Thoracic aorta (tissue), 2 donors: ENCODE data around the gene NFILZ. TPM values are rescaled to one million over a fixed set of nuclear protein-coding genes. Genes with fewer than 3 reads are reported as not detected.

Experiments used
- ATAC-seq: fragments of 150-250 bp; one replicate; pipeline ENCODE4 v1.8.0; 2017; ENCODE audit warnings: low read depth; ENCODE audit not compliant: insufficient number of reproducible peaks, low FRiP score
- DNase-seq: peaks from one replicate; pipeline ENCODE4 v3.0.0-alpha.2; 2020; ENCODE audit warnings: low spot score
- H3K27ac ChIP-seq, 2 donors: fragments of 200-600 bp; sonication (generic); 1 replicate in 1 of 2; 2 replicates in 1 of 2; pipeline ENCODE4 v1.5.1; 2016; ENCODE audit warnings: mild to moderate bottlenecking in 2 of 2, moderate library complexity in 2 of 2
- H3K27me3 ChIP-seq: fragments of 200-600 bp; sonication (generic); replicated peaks from 2 replicates; pipeline ENCODE4 v1.6.0; 2016; ENCODE audit warnings: mild to moderate bottlenecking; ENCODE audit not compliant: insufficient read depth
- H3K36me3 ChIP-seq: fragments of 200-600 bp; sonication (generic); one replicate; pipeline ENCODE4 v1.5.1; 2016
- H3K4me1 ChIP-seq, 2 donors: fragments of 200-600 bp; sonication (generic); 1 replicate in 1 of 2; 2 replicates in 1 of 2; pipeline versions ENCODE4 v1.5.1 to v1.6.0; 2016; ENCODE audit warnings: low read depth in 2 of 2, mild to moderate bottlenecking in 1 of 2; ENCODE audit not compliant: control insufficient read depth in 1 of 2
- H3K4me3 ChIP-seq: fragments of 200-600 bp; sonication (generic); 2 replicates; pipeline ENCODE4 v1.5.1; 2016; ENCODE audit warnings: mild to moderate bottlenecking
- H3K9me3 ChIP-seq: fragments of 200-600 bp; sonication (generic); 2 replicates; pipeline ENCODE4 v1.5.1; 2016
- total RNA-seq, 2 donors: library from RNA; depleted of rRNA; stranded (reverse); fragments of >200 nt; gene quantifications; one replicate each; pipeline versions ENCODE4 v1.1.0 to v1.2.3, GENCODE V29; 2016
- TF ChIP-seq, protein P1 (sequence below): fragments of 200-600 bp; sonication (generic); IDR thresholded peaks from one replicate; pipeline ENCODE4 v1.5.1; 2019; ENCODE audit warnings: antibody characterized with exemption

Gene NFILZ
- total RNA-seq, 2 donors from 2014 or later, result not detected

DNA sequence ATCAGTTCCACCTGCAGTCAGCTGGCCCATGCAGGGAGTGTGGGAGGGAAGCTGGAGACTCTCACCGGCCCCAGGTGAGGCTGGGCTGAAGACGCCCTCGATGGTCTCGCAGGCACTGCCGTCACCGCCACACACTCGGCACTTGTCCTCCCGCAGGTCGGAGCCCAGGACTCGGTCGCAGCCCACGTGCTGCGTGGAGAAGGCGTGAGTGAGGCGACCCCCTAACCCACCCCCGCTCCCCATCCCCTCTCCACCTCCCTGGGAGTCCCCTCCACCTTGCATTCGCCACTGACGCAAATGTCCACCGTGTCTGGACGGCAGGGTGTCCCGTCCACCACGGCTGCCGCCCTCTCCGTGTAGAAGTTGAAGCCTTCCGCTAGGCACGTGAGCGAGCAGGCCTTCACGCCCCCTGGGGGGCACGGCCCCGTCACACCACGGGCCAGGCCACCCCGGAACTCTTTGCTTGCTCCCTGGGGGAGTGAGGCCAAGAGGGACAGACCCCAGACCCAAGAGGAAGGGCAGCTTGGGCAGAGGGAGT is 41.2 kb upstream of the NFILZ start:
- TF ChIP-seq, protein P1, sequence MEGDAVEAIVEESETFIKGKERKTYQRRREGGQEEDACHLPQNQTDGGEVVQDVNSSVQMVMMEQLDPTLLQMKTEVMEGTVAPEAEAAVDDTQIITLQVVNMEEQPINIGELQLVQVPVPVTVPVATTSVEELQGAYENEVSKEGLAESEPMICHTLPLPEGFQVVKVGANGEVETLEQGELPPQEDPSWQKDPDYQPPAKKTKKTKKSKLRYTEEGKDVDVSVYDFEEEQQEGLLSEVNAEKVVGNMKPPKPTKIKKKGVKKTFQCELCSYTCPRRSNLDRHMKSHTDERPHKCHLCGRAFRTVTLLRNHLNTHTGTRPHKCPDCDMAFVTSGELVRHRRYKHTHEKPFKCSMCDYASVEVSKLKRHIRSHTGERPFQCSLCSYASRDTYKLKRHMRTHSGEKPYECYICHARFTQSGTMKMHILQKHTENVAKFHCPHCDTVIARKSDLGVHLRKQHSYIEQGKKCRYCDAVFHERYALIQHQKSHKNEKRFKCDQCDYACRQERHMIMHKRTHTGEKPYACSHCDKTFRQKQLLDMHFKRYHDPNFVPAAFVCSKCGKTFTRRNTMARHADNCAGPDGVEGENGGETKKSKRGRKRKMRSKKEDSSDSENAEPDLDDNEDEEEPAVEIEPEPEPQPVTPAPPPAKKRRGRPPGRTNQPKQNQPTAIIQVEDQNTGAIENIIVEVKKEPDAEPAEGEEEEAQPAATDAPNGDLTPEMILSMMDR, result no peak
- Histone ChIP-seq H3K27me3 (no peaks in the 10 kb centered on the region), H3K27ac (no peak overlapping the region), H3K9me3 (no peaks in the 10 kb centered on the region), H3K36me3 (peaks cover 40% of the 10 kb centered on the region), H3K4me1 (peaks cover 11 to 26% of the 10 kb centered on the region in 2 donors), H3K4me3 (no peak overlapping the region)
- no peak for ATAC-seq
- DNase-seq, result no peak

DNA sequence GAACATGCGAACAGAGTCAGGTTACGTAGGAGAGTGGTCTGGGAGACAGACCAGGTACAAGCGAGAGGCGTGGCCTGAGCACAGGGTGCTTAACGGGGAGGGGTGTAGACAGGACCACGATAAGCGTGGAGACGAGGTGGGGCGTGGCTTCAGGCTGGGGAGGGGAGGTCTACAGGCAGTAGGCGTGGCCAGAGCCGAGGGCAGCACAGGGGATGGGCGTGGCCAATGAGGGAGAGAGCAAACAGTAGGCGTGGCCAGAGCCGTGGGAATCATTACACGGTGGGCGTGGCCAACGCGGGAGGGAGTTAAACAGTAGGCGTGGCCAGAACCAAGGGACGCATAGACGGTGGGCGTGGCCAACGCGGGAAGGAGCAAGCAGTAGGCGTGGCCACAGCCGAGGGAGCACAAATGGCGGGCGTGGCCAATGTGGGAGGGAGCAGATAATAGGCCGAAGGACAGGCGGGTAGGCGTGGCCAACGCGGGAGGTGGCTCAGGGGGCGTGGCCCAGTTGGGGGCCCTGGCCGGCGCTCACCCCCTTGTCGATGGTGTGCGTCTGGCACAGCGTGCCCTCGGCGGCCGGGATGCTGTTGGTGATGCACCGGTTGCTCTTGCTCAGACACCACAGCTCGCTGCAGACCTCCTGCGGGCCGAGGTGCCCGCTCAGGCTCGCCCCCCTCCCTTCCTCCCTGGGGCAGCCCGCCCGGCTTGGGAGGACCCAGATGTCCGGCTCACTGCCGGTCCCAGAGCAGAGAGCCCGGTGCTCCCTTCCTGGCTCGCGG is 38.0 kb upstream of the NFILZ start:
- DNase-seq, result peak; percentile 98
- H3K27ac ChIP-seq, result peak overlapping the region; percentile 42 to 67
- TF ChIP-seq, protein P1, result no peak

DNA sequence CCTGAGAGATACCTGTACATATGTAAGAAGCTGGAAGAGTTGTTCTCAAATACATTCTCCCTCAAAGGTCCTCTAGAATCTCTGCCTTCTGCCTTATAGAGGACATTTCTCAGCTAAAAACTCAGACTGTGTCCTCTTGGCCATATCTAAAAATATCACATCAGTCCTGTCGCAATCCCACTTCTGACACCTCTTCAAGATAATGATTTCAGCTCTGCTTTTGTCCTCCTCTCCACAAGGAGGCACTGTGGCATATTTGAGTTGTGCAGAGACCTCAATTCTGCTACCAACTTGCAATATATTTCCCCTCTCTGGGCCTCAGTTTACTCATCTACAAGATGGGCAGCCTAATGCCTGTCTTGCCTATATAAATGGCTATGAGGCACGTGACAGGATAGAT is 36.5 kb upstream of the NFILZ start:
- TF ChIP-seq, protein P1, result peak; percentile 38
- Histone ChIP-seq H3K36me3 (peaks cover 18% of the 10 kb centered on the region), H3K4me3 (no peak overlapping the region), H3K27me3 (no peaks in the 10 kb centered on the region), H3K4me1 (peaks cover 11 to 39% of the 10 kb centered on the region in 2 donors), H3K27ac (peak overlapping the region in 1 of 2 donors; percentile 67), H3K9me3 (no peaks in the 10 kb centered on the region)
- no peak for ATAC-seq
- no peak for DNase-seq

More for the DNA sequence above, 38.0 kb upstream of the NFILZ start:
- ATAC-seq, result peak; percentile 77
- no peaks in the 10 kb centered on the region for H3K9me3 ChIP-seq
- no peaks in the 10 kb centered on the region for H3K27me3 ChIP-seq
- H3K4me3 ChIP-seq, result peak overlapping the region; percentile 74
- H3K36me3 ChIP-seq, result peaks cover 21% of the 10 kb centered on the region
- H3K4me1 ChIP-seq, result peaks cover 11 to 39% of the 10 kb centered on the region in 2 donors

DNA sequence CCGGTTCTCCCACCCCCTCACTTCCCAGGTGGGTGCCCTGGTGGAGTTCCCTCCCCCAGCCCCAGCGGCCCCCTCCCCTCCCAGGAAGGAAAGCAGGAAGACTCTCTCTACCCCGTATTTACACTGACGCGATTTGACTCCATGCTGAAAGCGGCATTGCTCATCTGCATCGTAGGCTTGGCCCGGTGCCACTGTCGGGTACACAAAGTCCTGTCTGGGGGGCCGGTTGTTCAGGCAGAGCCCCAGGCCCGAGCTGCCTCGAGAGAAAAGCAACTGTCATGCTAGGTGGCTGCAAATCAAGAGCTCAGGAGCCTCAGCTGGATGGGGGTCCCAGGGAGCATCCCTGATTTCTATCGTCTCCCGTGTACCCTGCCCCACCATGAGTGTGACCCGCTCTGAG is 34.8 kb upstream of the NFILZ start:
- no peaks in the 10 kb centered on the region for H3K27me3 ChIP-seq
- peaks cover 20% of the 10 kb centered on the region for H3K36me3 ChIP-seq
- H3K9me3 ChIP-seq, result no peaks in the 10 kb centered on the region
- no peak overlapping the region for H3K4me3 ChIP-seq
- H3K27ac ChIP-seq, result no peak overlapping the region
- ATAC-seq (no peak), DNase-seq (no peak)
- TF ChIP-seq, protein P1, result no peak
- H3K4me1 ChIP-seq, result peaks cover 11 to 39% of the 10 kb centered on the region in 2 donors

DNA sequence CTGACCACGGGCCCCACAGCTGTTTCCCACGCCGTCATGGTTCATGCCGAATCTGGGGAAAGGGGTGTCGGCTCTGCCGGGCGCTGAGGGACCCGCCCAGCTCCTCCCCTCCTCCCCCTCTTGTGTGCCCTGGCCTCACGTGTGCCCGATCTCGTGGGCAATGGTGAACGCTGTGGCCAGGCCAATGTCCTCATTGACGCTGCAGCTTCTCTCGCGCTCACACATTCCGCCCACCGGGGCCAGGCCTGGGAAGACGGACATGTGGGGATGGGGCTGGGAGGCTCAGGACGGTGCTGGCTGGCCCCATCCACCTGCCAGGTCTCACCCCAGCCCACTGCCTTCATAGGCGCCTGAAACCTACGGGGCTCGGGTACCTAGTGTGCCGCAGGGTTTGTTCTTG is 34.3 kb upstream of the NFILZ start:
- Histone ChIP-seq H3K27ac (no peak overlapping the region), H3K36me3 (peaks cover 20% of the 10 kb centered on the region), H3K9me3 (no peaks in the 10 kb centered on the region), H3K4me1 (peaks cover 11 to 39% of the 10 kb centered on the region in 2 donors), H3K27me3 (no peaks in the 10 kb centered on the region), H3K4me3 (no peak overlapping the region)
- DNase-seq (no peak), ATAC-seq (no peak)
- TF ChIP-seq, protein P1, result no peak
